Right forelimb (tissue), 1 donor: Measurements from ENCODE around the gene RNF17.
"Not testable (repeated sequence)": the region's sequence is repeated elsewhere in the genome, so short reads cannot be mapped to it uniquely, and the experiment has no call there.

Experiments used
- DNase-seq: peaks from one replicate; pipeline ENCODE4 v3.0.0-alpha.2; 2018

RNF17 gene

GRCh38 chr13:24763596-24764275 lies at the start of gene RNF17:
RNF17 (plus strand) TSS chr13:24764169; CDS start chr13:24764204, 35 bp downstream.
- DNase-seq: no peak

- DNase-seq: no peak
Observed at GRCh38 chr13:24716011-24716410, 48.0 kb upstream of the RNF17 start.

- no peak for DNase-seq
Observed at GRCh38 chr13:24716446-24716845, 47.5 kb upstream of the RNF17 start.

- DNase-seq: no peak
Observed at GRCh38 chr13:24717217-24717616, 46.8 kb upstream of the RNF17 start.

GRCh38 chr13:24718192-24718965 lies 45.6 kb upstream of the RNF17 start:
- DNase-seq: no peak

GRCh38 chr13:24719139-24719538 lies 44.8 kb upstream of the RNF17 start:
- no peak for DNase-seq

GRCh38 chr13:24723206-24723605 lies 40.8 kb upstream of the RNF17 start:
- DNase-seq: no peak

GRCh38 chr13:24724714-24725113 lies 39.3 kb upstream of the RNF17 start:
- DNase-seq: no peak

GRCh38 chr13:24725379-24725778 lies 38.6 kb upstream of the RNF17 start:
- no peak for DNase-seq

GRCh38 chr13:24727731-24728601 lies 36.0 kb upstream of the RNF17 start:
- no peak for DNase-seq

- not testable (repeated sequence) for DNase-seq
Observed at GRCh38 chr13:24730873-24731567, 32.9 kb upstream of the RNF17 start.

- DNase-seq: no peak
Observed at GRCh38 chr13:24734950-24735349, 29.0 kb upstream of the RNF17 start.

GRCh38 chr13:24737042-24737441 lies 26.9 kb upstream of the RNF17 start:
- no peak for DNase-seq

- DNase-seq: no peak
Observed at GRCh38 chr13:24738366-24738847, 25.6 kb upstream of the RNF17 start.

GRCh38 chr13:24740014-24740890 lies 23.7 kb upstream of the RNF17 start:
- no peak for DNase-seq

GRCh38 chr13:24741016-24741662 lies 22.8 kb upstream of the RNF17 start:
- no peak for DNase-seq

GRCh38 chr13:24741791-24742190 lies 22.2 kb upstream of the RNF17 start:
- no peak for DNase-seq

GRCh38 chr13:24742294-24742693 lies 21.7 kb upstream of the RNF17 start:
- DNase-seq: no peak

- no peak for DNase-seq
Observed at GRCh38 chr13:24742977-24743376, 21.0 kb upstream of the RNF17 start.

- DNase-seq: no peak
Observed at GRCh38 chr13:24744247-24744646, 19.7 kb upstream of the RNF17 start.

GRCh38 chr13:24745516-24745860 lies 18.5 kb upstream of the RNF17 start:
- DNase-seq: no peak
